T-cell (primary cell): Measurements from ENCODE around the gene SNX33. TPM values are rescaled to one million over a fixed set of nuclear protein-coding genes. Genes with fewer than 3 reads are reported as not detected.

Source experiments
- ATAC-seq, 4 experiments: fragments of 200-7000 bp in 3 of 4; fragments of 150-1000 bp in 1 of 4; cut with Tn5 transposase; replicated peaks in 1 of 4; 1 replicate in 3 of 4; 2 replicates in 1 of 4; pipeline ENCODE4 v1.10.0; 2021; ENCODE audit warnings: moderate library complexity in 3 of 4, mild to moderate bottlenecking in 2 of 4, moderate number of reproducible peaks in 1 of 4
- CTCF ChIA-PET, 2 donors: fragments of 300-600 bp; sonication (Branson Sonifier 250); formaldehyde crosslinking; loops; one replicate each; lab custom pipeline; 2022; ENCODE audit warnings: antibody characterized with exemption in 2 of 2; lab: Charles Lee
- POLR2A ChIA-PET, 2 donors: fragments of 300-600 bp; sonication (Branson Sonifier 250); formaldehyde crosslinking; loops; one replicate each; lab custom pipeline; 2022; ENCODE audit warnings: antibody characterized with exemption in 2 of 2; lab: Charles Lee
- DNase-seq, 35 experiments: peaks; one replicate each; pipeline versions ENCODE4 v3.0.0 to v3.0.0-alpha.2; 2013 to 2023
- H3K27ac ChIP-seq: one replicate; pipeline ENCODE4 v1.5.1; 2013; ENCODE audit warnings: low read length
- H3K27me3 ChIP-seq, 2 experiments: replicated peaks in 1 of 2; 1 replicate in 1 of 2; 2 replicates in 1 of 2; pipeline versions ENCODE4 v1.6.1 to v1.7.0; 2013; ENCODE audit warnings: low read length in 1 of 2, mixed read lengths in 1 of 2; ENCODE audit not compliant: control insufficient read depth in 2 of 2, insufficient read depth in 2 of 2; ENCODE audit errors: extremely low read depth in 1 of 2
- H3K36me3 ChIP-seq, 2 donors: 1 replicate in 1 of 2; 2 replicates in 1 of 2; pipeline versions ENCODE4 v1.6.1 to v1.7.0; 2013; ENCODE audit warnings: low read length in 1 of 2; ENCODE audit not compliant: control insufficient read depth in 2 of 2, insufficient read depth in 1 of 2; ENCODE audit errors: extremely low read depth in 1 of 2
- H3K4me1 ChIP-seq, 2 experiments: 1 replicate in 1 of 2; 2 replicates in 1 of 2; pipeline versions ENCODE4 v1.6.1 to v1.7.0; 2013; ENCODE audit warnings: low read length in 2 of 2, mixed read lengths in 1 of 2; ENCODE audit not compliant: insufficient read depth in 2 of 2, control insufficient read depth in 1 of 2; ENCODE audit errors: extremely low read depth in 1 of 2
- H3K4me3 ChIP-seq, 2 donors: 1 replicate in 1 of 2; 2 replicates in 1 of 2; pipeline versions ENCODE4 v1.5.1 to v1.7.0; 2013; ENCODE audit warnings: mild to moderate bottlenecking in 2 of 2, low read length in 1 of 2, moderate library complexity in 1 of 2; ENCODE audit not compliant: control insufficient read depth in 1 of 2; ENCODE audit errors: extremely low read depth in 1 of 2
- H3K9me3 ChIP-seq: 2 replicates; pipeline ENCODE4 v1.7.0; 2013
- H3K27ac Mint-ChIP-seq, 2 donors: one replicate each; pipeline ENCODE4 v1.8.0; 2020 to 2021; ENCODE audit warnings: mild to moderate bottlenecking in 2 of 2, mixed read lengths in 2 of 2
- H3K27me3 Mint-ChIP-seq, 2 donors: one replicate each; pipeline ENCODE4 v1.8.0; 2021 to 2022; ENCODE audit warnings: mixed read lengths in 2 of 2
- H3K36me3 Mint-ChIP-seq: one replicate; pipeline ENCODE4 v1.8.0; 2021; ENCODE audit warnings: mixed read lengths
- H3K4me1 Mint-ChIP-seq, 3 donors: one replicate each; pipeline ENCODE4 v1.8.0; 2020 to 2022; ENCODE audit warnings: mixed read lengths in 3 of 3, mild to moderate bottlenecking in 1 of 3
- H3K4me3 Mint-ChIP-seq, 3 donors: one replicate each; pipeline ENCODE4 v1.8.0; 2020 to 2022; ENCODE audit warnings: mild to moderate bottlenecking in 3 of 3, mixed read lengths in 3 of 3, moderate library complexity in 3 of 3
- H3K9me3 Mint-ChIP-seq, 3 donors: one replicate each; pipeline ENCODE4 v1.8.0; 2020 to 2022; ENCODE audit warnings: mixed read lengths in 3 of 3
- WGBS: methylation state at CpG from one replicate; pipeline ENCODE4 v1.1.5; 2013; ENCODE audit warnings: missing lambda C conversion rate; ENCODE audit not compliant: insufficient coverage; 5-methylcytosine and 5-hydroxymethylcytosine counted together
- total RNA-seq, 35 experiments: library from RNA in 6 of 35; stranded (reverse) in 6 of 35; fragments of 120-200 nt in 1 of 35; gene quantifications; one replicate each; pipeline versions ENCODE4 v1.2.1 to v1.2.4 and lab custom pipeline; 2013 to 2026

SNX33 gene
- total RNA-seq, 5 donors from 2014 or later (not counting 1 experiment from before 2014, with no cell fraction given), result 1.4 to 3.4 (median 2.5) TPM

DNA sequence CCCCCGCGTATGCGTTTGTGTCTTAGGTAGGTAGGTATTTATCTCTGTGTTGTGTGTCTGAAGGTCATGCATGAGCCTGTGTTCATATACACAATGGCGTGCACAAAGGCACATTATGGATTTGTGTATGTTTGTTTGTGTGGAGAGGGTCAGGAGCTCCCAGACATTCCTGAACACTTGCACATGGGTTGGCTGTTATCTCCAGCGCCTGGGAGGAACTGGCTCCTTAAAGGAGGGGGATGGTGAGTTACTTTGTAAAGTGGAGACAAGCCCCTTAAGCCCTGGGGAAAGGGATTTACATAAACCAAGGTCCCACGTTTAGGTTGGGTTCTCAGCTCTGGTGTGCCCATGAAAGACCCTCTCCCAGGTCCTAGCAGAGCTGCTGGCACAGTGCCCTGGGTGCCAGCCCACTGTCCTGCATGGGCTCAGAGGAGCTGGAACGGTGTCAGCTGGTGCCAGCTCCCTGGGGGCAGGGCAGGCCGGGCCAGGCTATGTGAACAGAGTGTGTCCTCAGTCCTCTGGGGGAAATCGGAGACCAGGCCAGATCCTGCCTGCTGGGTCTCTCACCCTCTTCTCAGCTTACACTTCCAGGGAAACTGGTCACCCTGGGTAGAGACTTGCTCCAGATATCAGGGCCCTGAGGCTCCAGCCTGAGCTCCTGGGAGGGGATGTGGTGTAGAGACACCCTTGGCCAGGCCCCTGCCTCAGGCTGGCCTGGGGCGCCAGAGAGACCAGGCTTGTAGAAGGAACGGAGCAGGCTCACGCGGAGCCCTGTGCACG lies 25.1 kb downstream of the SNX33 start:
- ChIA-PET CTCF (interaction anchor here in 1 of 2 donors (0.8 kb wide), 1 partner anchor 339 kb away, joined by 3 read pairs; no protein-coding TSS in a partner anchor), POLR2A (no interaction called here)
- no peak overlapping the region for H3K27ac Mint-ChIP-seq
- Histone ChIP-seq H3K36me3 (no peaks in the 10 kb centered on the region), H3K4me1 (no peaks in the 10 kb centered on the region), H3K27ac (no peak overlapping the region), H3K27me3 (peaks cover 0 to 2% of the 10 kb centered on the region in 2 experiments), H3K4me3 (no peak overlapping the region), H3K9me3 (no peaks in the 10 kb centered on the region)
- H3K36me3 Mint-ChIP-seq, result no peaks in the 10 kb centered on the region
- H3K4me3 Mint-ChIP-seq, result no peak overlapping the region
- no peaks in the 10 kb centered on the region for H3K9me3 Mint-ChIP-seq
- no peaks in the 10 kb centered on the region for H3K4me1 Mint-ChIP-seq
- H3K27me3 Mint-ChIP-seq, result no peaks in the 10 kb centered on the region
- WGBS, result 86% methylated on average over 11 of the region's 14 CpGs
- no peak for DNase-seq
- ATAC-seq, result no peak

DNA sequence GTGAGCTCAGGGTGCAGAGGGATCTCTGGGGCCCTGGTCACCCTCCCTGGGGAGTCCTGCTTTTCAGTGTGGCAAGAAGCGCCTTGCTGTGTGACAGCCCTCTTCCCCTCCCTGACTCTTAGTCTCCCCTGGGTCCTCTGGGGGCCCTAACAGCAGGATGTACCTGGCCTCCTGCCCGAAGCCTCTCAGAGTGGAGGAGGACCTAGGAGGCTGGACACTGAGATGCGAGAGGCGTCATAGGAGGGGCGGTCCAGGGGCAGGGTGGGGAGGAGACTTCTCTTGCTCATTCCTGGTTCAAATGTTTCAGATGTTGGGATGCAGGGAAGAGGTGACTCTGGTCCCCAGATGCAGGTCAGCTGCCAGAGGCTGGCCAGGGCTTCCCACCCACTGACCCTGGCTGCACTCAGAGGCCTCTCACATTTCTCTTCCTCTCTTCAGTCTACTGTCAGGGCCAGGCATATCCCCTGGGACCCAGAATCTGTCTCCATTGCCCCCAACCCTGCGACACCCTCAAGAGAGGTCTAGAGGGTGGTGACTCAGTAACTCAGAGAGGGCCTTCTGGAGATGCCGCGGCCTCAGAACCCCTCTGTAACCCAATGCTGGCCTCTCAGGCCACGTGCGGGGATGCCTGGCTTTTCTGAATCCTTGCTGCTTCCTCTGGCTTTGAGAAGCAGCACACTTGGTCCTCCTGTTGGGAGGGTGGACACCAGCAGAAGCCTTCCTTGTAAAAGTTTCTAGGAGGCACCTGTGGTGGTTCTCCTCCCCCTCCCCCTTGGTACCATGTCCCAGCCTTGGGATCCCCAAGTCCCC lies 25.9 kb downstream of the SNX33 start:
- Mint-ChIP-seq H3K27me3 (no peaks in the 10 kb centered on the region), H3K9me3 (no peaks in the 10 kb centered on the region), H3K27ac (no peak overlapping the region), H3K36me3 (no peaks in the 10 kb centered on the region), H3K4me1 (no peaks in the 10 kb centered on the region), H3K4me3 (no peak overlapping the region)
- ChIA-PET POLR2A (no interaction called here), CTCF (no interaction called here)
- no peaks in the 10 kb centered on the region for H3K9me3 ChIP-seq
- H3K36me3 ChIP-seq, result no peaks in the 10 kb centered on the region
- H3K27ac ChIP-seq, result no peak overlapping the region
- DNase-seq (no peak), ATAC-seq (no peak)
- H3K27me3 ChIP-seq, result peaks cover 0 to 2% of the 10 kb centered on the region in 2 experiments
- WGBS, result 91% methylated on average over 6 of the region's 10 CpGs
- H3K4me1 ChIP-seq, result no peaks in the 10 kb centered on the region
- H3K4me3 ChIP-seq, result no peak overlapping the region

DNA sequence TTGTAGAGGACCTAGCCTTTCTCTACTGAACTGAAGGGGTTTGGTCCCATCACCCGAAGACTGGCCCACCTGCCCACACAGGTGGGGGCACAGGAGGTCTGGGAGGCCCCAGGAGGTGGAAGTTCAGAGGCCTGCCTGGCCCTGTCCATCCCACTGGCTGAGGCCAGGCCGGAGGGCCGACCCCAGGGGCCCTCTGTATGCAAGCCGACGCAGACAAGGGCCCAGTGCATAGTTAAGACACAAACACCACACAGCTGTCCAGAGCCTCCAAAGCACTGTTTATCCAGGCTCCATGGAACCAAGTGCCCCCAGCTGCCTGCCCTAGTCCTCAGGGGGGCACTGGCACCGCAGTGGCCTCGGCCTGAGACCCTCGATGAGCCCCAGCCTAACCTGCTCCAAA lies 26.7 kb downstream of the SNX33 start:
- H3K4me3 Mint-ChIP-seq, result no peak overlapping the region
- Histone ChIP-seq H3K27ac (no peak overlapping the region), H3K4me1 (no peaks in the 10 kb centered on the region), H3K36me3 (no peaks in the 10 kb centered on the region), H3K27me3 (no peaks in the 10 kb centered on the region), H3K9me3 (no peaks in the 10 kb centered on the region), H3K4me3 (no peak overlapping the region)
- ATAC-seq, result no peak
- H3K27ac Mint-ChIP-seq, result no peak overlapping the region
- CTCF ChIA-PET, result no interaction called here
- H3K27me3 Mint-ChIP-seq, result no peaks in the 10 kb centered on the region
- no peaks in the 10 kb centered on the region for H3K4me1 Mint-ChIP-seq
- POLR2A ChIA-PET, result no interaction called here
- DNase-seq, result no peak
- H3K9me3 Mint-ChIP-seq, result no peaks in the 10 kb centered on the region
- no peaks in the 10 kb centered on the region for H3K36me3 Mint-ChIP-seq
- WGBS, result 74% methylated on average over 8 of the region's 8 CpGs

DNA sequence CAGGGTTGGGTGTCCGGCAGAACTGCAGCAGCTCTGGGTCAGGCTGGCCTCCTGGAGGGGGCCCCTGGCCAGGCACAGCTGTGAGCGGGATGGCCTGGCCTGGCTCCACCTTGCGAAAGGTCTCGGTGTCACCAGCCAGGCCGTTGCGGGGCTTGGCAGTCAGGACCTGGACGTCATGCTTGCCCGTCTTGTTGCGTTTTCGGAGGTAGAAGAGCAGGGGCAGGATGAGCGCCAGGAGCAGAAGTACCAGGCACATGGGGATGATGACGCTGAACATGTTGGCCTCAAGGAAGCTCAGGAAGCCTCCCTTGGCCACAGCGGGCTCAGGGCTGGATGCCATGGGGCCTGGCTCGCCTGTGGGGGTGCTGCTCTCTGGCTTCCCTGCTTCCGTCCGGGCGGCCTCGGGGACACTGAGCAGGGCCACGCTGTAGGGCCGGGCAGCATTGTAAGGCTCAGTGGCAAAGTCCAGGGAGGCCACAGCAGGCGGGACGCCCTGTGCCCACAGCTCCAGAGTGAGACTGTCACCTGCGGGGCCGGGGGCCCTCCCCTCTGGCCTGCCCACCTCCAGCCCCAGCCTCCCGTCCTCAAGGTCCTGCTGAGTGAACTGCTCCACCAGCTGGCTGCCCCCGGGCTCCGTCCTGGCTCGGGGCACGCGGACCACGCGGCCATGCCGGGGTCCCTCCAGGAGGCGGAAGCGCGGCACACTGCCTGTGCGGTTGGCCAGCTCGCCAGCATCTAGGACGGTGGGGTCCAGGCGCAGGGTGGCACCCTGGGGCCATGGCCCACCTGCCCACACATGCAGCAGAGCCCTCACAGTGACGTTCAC lies 28.1 kb downstream of the SNX33 start:
- no peaks in the 10 kb centered on the region for H3K36me3 Mint-ChIP-seq
- no peaks in the 10 kb centered on the region for H3K9me3 Mint-ChIP-seq
- H3K4me1 ChIP-seq, result no peaks in the 10 kb centered on the region
- H3K27ac ChIP-seq, result no peak overlapping the region
- H3K27me3 ChIP-seq, result no peaks in the 10 kb centered on the region
- DNase-seq (no peak), ATAC-seq (no peak)
- H3K27ac Mint-ChIP-seq, result no peak overlapping the region
- no peaks in the 10 kb centered on the region for H3K27me3 Mint-ChIP-seq
- ChIA-PET POLR2A (no interaction called here), CTCF (no interaction called here)
- no peak overlapping the region for H3K4me3 ChIP-seq
- no peaks in the 10 kb centered on the region for H3K9me3 ChIP-seq
- 90% methylated on average over 40 of the region's 41 CpGs for WGBS
- H3K36me3 ChIP-seq, result no peaks in the 10 kb centered on the region
- H3K4me3 Mint-ChIP-seq, result no peak overlapping the region
- H3K4me1 Mint-ChIP-seq, result no peaks in the 10 kb centered on the region

DNA sequence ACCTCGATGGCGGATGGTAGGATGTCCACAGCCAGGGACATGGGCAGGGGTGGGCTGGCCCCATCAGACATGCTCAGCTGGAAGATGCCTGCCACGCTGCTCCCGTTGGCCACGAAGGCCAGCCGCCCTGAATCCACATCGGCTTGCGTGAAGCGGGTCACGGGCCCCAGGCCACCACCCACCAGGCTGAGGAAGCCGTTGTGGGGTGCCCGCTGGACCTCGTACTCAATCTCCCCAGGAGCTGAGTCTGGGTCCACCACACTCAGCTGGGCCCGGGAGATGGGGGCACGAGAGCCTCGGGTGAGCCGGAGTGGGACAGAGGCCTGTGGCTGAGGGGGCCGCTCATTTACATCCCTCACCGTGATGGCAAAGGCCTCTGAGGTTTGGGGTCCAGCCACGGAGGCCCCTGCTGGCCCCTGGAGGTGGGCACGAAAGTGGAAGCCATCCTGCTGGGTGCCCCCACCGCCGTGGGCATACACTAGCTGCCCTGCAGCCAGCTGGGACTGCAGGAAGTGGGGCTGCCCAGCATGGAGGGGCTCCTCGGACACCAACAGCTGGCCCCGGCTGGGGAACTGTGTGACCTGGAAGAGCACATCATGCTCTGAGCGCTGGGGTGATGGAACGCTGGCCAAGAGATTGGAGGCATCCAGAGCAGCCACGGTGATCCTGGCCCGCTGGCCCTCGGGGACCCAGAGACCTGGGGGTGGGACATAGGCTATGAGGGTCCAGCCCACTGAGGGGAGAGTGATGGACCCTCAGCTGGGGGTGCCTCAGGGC lies 29.2 kb downstream of the SNX33 start:
- H3K27me3 ChIP-seq, result no peaks in the 10 kb centered on the region
- ATAC-seq (no peak), DNase-seq (no peak)
- no peaks in the 10 kb centered on the region for H3K4me1 ChIP-seq
- ChIA-PET POLR2A (no interaction called here), CTCF (no interaction called here)
- H3K27ac ChIP-seq, result no peak overlapping the region
- no peaks in the 10 kb centered on the region for H3K9me3 ChIP-seq
- H3K9me3 Mint-ChIP-seq, result no peaks in the 10 kb centered on the region
- H3K4me3 Mint-ChIP-seq, result no peak overlapping the region
- H3K27me3 Mint-ChIP-seq, result no peaks in the 10 kb centered on the region
- no peak overlapping the region for H3K4me3 ChIP-seq
- H3K27ac Mint-ChIP-seq, result no peak overlapping the region
- H3K36me3 ChIP-seq, result no peaks in the 10 kb centered on the region
- WGBS, result 85% methylated on average over 24 of the region's 30 CpGs
- no peaks in the 10 kb centered on the region for H3K4me1 Mint-ChIP-seq
- H3K36me3 Mint-ChIP-seq, result no peaks in the 10 kb centered on the region
